ENCODE measurements around the gene EFTUD2. TPM values are rescaled to one million over a fixed set of nuclear protein-coding genes. Genes with fewer than 3 reads are reported as not detected.
A peak's percentile ranks its signal among the peaks of the same experiment; 100 is the strongest.

EFTUD2 gene
- total and polyA plus RNA-seq, 9 of the 15 experiments (the other 6 are each of a cell fraction or from before 2014, with no cell fraction given): 65.8 to 362 (median 218) TPM

- TF ChIP-seq CTCF (IDR thresholded peaks at IDR 0.05 in 2 of 3, conservative IDR thresholded peaks at IDR 0.05 in 1 of 3; ENCODE audit: insufficient read depth in 2 of 3, low read depth in 1 of 3, low read length in 3 of 3) (peak; percentile 77 to 82 (median 80)), CCAR2 (IDR thresholded peaks at IDR 0.05; ENCODE audit: low read depth, low read length) (no peak), ZBTB7A (IDR thresholded peaks at IDR 0.05; ENCODE audit: borderline replicate concordance, control insufficient read depth, low read depth, low read length) (peak; percentile 29; the same call in 1 of the 2 replicates), ZBTB26 (CRISPR knock-in tag; IDR thresholded peaks at IDR 0.05) (no peak), BHLHE40 (IDR thresholded peaks at IDR 0.05; ENCODE audit: low read length) (peak; percentile 91), SMAD4 (CRISPR knock-in tag; conservative IDR thresholded peaks at IDR 0.05) (0 out of 2 replicates have a peak, but pooled peaks have one; percentile 43), PKNOX1 (IDR thresholded peaks at IDR 0.05) (peak; percentile 34; the same call in 1 of the 2 replicates), JUND (IDR thresholded peaks at IDR 0.05; ENCODE audit: borderline replicate concordance, low read depth, low read length) (0 out of 2 replicates have a peak, but pooled peaks have one; percentile 18), JUND (tag; IDR thresholded peaks at IDR 0.05; ENCODE audit: borderline replicate concordance, low read depth, low read length) (peak; percentile 16; the same call in 1 of the 3 replicates), BDP1 (IDR thresholded peaks at IDR 0.05; ENCODE audit: insufficient read depth, insufficient read length) (no peak), SMC3 (conservative IDR thresholded peaks at IDR 0.05; ENCODE audit: insufficient read depth, low read depth, low read length) (0 out of 2 replicates have a peak, but pooled peaks have one; percentile 25), POLR2G (IDR thresholded peaks at IDR 0.05; ENCODE audit: low read depth, low read length) (0 out of 2 replicates have a peak, but pooled peaks have one; percentile 18), RB1 (IDR thresholded peaks at IDR 0.05; ENCODE audit: low read depth) (0 out of 2 replicates have a peak, but pooled peaks have one; percentile 36), MTA3 (IDR thresholded peaks at IDR 0.05; ENCODE audit: borderline replicate concordance) (0 out of 2 replicates have a peak, but pooled peaks have one; percentile 36), ZEB2 (IDR thresholded peaks at IDR 0.05) (0 out of 2 replicates have a peak, but pooled peaks have one; percentile 18), KAT8 (IDR thresholded peaks at IDR 0.05; ENCODE audit: low read depth) (no peak)
- TF ChIP-seq, protein P1, sequence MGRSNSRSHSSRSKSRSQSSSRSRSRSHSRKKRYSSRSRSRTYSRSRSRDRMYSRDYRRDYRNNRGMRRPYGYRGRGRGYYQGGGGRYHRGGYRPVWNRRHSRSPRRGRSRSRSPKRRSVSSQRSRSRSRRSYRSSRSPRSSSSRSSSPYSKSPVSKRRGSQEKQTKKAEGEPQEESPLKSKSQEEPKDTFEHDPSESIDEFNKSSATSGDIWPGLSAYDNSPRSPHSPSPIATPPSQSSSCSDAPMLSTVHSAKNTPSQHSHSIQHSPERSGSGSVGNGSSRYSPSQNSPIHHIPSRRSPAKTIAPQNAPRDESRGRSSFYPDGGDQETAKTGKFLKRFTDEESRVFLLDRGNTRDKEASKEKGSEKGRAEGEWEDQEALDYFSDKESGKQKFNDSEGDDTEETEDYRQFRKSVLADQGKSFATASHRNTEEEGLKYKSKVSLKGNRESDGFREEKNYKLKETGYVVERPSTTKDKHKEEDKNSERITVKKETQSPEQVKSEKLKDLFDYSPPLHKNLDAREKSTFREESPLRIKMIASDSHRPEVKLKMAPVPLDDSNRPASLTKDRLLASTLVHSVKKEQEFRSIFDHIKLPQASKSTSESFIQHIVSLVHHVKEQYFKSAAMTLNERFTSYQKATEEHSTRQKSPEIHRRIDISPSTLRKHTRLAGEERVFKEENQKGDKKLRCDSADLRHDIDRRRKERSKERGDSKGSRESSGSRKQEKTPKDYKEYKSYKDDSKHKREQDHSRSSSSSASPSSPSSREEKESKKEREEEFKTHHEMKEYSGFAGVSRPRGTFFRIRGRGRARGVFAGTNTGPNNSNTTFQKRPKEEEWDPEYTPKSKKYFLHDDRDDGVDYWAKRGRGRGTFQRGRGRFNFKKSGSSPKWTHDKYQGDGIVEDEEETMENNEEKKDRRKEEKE (IDR thresholded peaks at IDR 0.05; ENCODE audit: borderline replicate concordance in 1 of 2, control insufficient read depth in 1 of 2, low read depth in 2 of 2, low read length in 1 of 2): no peak
These were observed 12.1 kb upstream of the EFTUD2 start (continued) for GRCh38 chr17:44911133-44912001.

Data from K562 (cell line).